AG04449 (cell line): ENCODE results near the gene MESD.

ENCODE experiments used
- CTCF ChIA-PET: fragments of 350-600 bp; formaldehyde crosslinking; extraction: SDS; loops from one replicate; lab custom pipeline; 2021; ENCODE audit warnings: antibody characterized with exemption; lab: Yijun Ruan, JAX
- POLR2A ChIA-PET: fragments of 400-600, 350-600 bp; formaldehyde crosslinking; extraction: SDS; loops from one replicate; lab custom pipeline; 2020; ENCODE audit warnings: antibody characterized with exemption, inconsistent platforms; lab: Yijun Ruan, JAX
- DNase-seq: peaks from one replicate; pipeline ENCODE4 v3.0.0-alpha.2; 2010; ENCODE audit warnings: low read depth, low spot score
- H3K4me3 ChIP-seq: 2 replicates; pipeline ENCODE4 v1.5.1; 2011; ENCODE audit warnings: low read depth, mild to moderate bottlenecking, control low read depth, low read length
- TF ChIP-seq, protein P1 (sequence below): IDR thresholded peaks from one replicate; pipeline ENCODE4 v1.5.1; 2011; ENCODE audit warnings: mild to moderate bottlenecking, moderate library complexity, low read length, control low read depth, inconsistent platforms; ENCODE audit not compliant: insufficient read depth; ENCODE audit errors: missing control alignments

MESD gene

DNA sequence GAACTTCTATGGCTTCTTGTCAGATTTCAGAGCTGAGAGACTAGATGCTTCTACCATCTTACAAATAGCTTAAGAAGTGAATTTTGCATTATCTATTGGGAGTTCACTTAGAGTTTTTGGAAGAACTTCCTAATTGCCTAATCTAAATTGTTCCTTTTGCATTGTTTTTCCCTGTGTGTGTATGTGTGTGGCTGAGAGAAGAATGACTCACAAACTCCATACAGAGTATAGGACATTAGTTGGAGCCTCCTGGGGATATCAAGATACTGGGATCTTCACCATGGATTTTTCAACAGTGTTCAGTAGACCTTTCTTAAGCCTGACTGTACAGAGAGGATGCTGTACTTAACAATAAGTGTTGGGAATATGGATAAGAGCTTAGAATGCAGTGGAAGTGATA lies 22.0 kb upstream of the MESD start:
- CTCF ChIA-PET: interaction anchor here (1.3 to 1.4 kb wide), 2 partner anchors 94 to 255 kb away, joined by 3 to 5 read pairs; no protein-coding TSS in a partner anchor

GRCh38 chr15:81010086-81010485 lies 20.5 kb upstream of the MESD start:
- POLR2A ChIA-PET: no interaction called here
- no peak for DNase-seq
- CTCF ChIA-PET: interaction anchor here (4.2 kb wide), 1 partner anchor 256 kb away, joined by 16 read pairs; no protein-coding TSS in a partner anchor
- H3K4me3 ChIP-seq: no peak overlapping the region
- TF ChIP-seq, protein P1, sequence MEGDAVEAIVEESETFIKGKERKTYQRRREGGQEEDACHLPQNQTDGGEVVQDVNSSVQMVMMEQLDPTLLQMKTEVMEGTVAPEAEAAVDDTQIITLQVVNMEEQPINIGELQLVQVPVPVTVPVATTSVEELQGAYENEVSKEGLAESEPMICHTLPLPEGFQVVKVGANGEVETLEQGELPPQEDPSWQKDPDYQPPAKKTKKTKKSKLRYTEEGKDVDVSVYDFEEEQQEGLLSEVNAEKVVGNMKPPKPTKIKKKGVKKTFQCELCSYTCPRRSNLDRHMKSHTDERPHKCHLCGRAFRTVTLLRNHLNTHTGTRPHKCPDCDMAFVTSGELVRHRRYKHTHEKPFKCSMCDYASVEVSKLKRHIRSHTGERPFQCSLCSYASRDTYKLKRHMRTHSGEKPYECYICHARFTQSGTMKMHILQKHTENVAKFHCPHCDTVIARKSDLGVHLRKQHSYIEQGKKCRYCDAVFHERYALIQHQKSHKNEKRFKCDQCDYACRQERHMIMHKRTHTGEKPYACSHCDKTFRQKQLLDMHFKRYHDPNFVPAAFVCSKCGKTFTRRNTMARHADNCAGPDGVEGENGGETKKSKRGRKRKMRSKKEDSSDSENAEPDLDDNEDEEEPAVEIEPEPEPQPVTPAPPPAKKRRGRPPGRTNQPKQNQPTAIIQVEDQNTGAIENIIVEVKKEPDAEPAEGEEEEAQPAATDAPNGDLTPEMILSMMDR: no peak

More for the DNA sequence above, 22.0 kb upstream of the MESD start:
- POLR2A ChIA-PET: no interaction called here
- H3K4me3 ChIP-seq: no peak overlapping the region
- DNase-seq: no peak
- TF ChIP-seq, protein P1: no peak

GRCh38 chr15:81008312-81008711 lies 18.7 kb upstream of the MESD start:
- no peak for DNase-seq
- ChIA-PET CTCF (interaction anchor here (1.1 to 4.2 kb wide), 5 partner anchors 10 to 258 kb away, joined by 3 to 16 read pairs (median 4); no protein-coding TSS in a partner anchor), POLR2A (no interaction called here)
- TF ChIP-seq, protein P1: no peak
- H3K4me3 ChIP-seq: no peak overlapping the region

GRCh38 chr15:81007428-81008064 lies 17.9 kb upstream of the MESD start:
- TF ChIP-seq, protein P1: no peak
- H3K4me3 ChIP-seq: no peak overlapping the region
- ChIA-PET POLR2A (interaction anchor here (1.2 kb wide), 1 partner anchor 25 kb away, joined by 4 read pairs; no protein-coding TSS in a partner anchor), CTCF (interaction anchor here (1.1 to 4.2 kb wide), 4 partner anchors 11 to 259 kb away, joined by 3 to 16 read pairs (median 4); no protein-coding TSS in a partner anchor)
- DNase-seq: no peak

- TF ChIP-seq, protein P1: no peak
- no peak overlapping the region for H3K4me3 ChIP-seq
- ChIA-PET CTCF (no interaction called here), POLR2A (no interaction called here)
- DNase-seq: no peak
These were observed 16.5 kb upstream of the MESD start for GRCh38 chr15:81006124-81006523.

DNA sequence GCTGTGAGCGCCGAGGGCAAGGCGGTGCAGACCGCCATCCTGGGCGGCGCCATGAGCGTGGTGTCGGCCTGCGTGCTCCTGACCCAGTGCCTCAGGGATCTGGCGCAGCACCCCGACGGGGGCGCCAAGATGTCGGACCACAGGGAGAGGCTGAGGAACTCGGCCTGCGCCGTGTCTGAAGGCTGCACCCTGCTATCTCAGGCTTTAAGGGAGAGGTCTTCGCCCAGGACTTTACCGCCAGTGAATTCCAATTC lies 13.4 kb upstream of the MESD start:
- ChIA-PET CTCF (interaction anchor here (1.0 to 7.0 kb wide), 3 partner anchors 9 to 264 kb away, joined by 3 to 36 read pairs (median 4); no protein-coding TSS in a partner anchor), POLR2A (no interaction called here)
- no peak for DNase-seq
- H3K4me3 ChIP-seq: peak overlapping the region; percentile 83
- TF ChIP-seq, protein P1: no peak
